Liver (tissue), 9 donors: ENCODE data around the gene ABHD12. TPM values are rescaled to one million over a fixed set of nuclear protein-coding genes. Genes with fewer than 3 reads are reported as not detected.
"Not testable (repeated sequence)": the region's sequence is repeated elsewhere in the genome, so short reads cannot be mapped to it uniquely, and the experiment has no call there.

Source experiments
- DNase-seq: peaks from one replicate; pipeline ENCODE4 v3.0.0-alpha.2; 2017; ENCODE audit warnings: low spot score
- H3K27ac ChIP-seq, 2 donors: one replicate each; pipeline ENCODE4 v1.7.0; 2013; ENCODE audit warnings: inconsistent platforms in 2 of 2, low read length in 2 of 2, control low read depth in 1 of 2, low read depth in 1 of 2, mild to moderate bottlenecking in 1 of 2
- H3K27me3 ChIP-seq, 4 donors: one replicate each; pipeline versions ENCODE4 v1.6.1 to v1.7.0; 2013; ENCODE audit warnings: low read length in 3 of 4, inconsistent platforms in 1 of 4, mild to moderate bottlenecking in 1 of 4, moderate library complexity in 1 of 4; ENCODE audit not compliant: control insufficient read depth in 4 of 4, insufficient read depth in 4 of 4
- H3K36me3 ChIP-seq, 4 donors: one replicate each; pipeline versions ENCODE4 v1.6.1 to v1.7.0; 2013; ENCODE audit warnings: low read length in 3 of 4, mild to moderate bottlenecking in 3 of 4, low read depth in 1 of 4, moderate library complexity in 1 of 4; ENCODE audit not compliant: control insufficient read depth in 4 of 4, insufficient read depth in 3 of 4
- H3K4me1 ChIP-seq, 4 donors: one replicate each; pipeline versions ENCODE4 v1.6.1 to v1.7.0; 2013; ENCODE audit warnings: low read length in 3 of 4, mild to moderate bottlenecking in 3 of 4, moderate library complexity in 1 of 4; ENCODE audit not compliant: control insufficient read depth in 4 of 4, insufficient read depth in 4 of 4
- H3K4me3 ChIP-seq, 3 donors: one replicate each; pipeline versions ENCODE4 v1.6.1 to v1.7.0; 2013; ENCODE audit warnings: low read length in 3 of 3, control low read depth in 1 of 3, low read depth in 1 of 3, mild to moderate bottlenecking in 1 of 3
- H3K9ac ChIP-seq, 2 donors: one replicate each; pipeline ENCODE4 v1.7.0; 2013; ENCODE audit warnings: low read length in 2 of 2, mild to moderate bottlenecking in 2 of 2, moderate library complexity in 2 of 2, control low read depth in 1 of 2, low read depth in 1 of 2
- H3K9me3 ChIP-seq, 4 donors: one replicate each; pipeline versions ENCODE4 v1.6.1 to v1.7.0; 2013; ENCODE audit warnings: low read length in 3 of 4; ENCODE audit not compliant: control insufficient read depth in 4 of 4
- EGR1 ChIP-seq, 2 donors: IDR thresholded peaks; 2 replicates each; pipeline ENCODE4 v1.6.1; 2016 to 2018; ENCODE audit warnings: antibody characterized with exemption in 2 of 2, low read depth in 2 of 2
- FOXA2 ChIP-seq: IDR thresholded peaks from 2 replicates; pipeline ENCODE4 v1.6.1; 2016; ENCODE audit warnings: antibody characterized with exemption
- GABPA ChIP-seq, 2 donors: IDR thresholded peaks in 1 of 2; conservative IDR thresholded peaks in 1 of 2; 2 replicates each; pipeline ENCODE4 v1.6.1; 2016; ENCODE audit warnings: antibody characterized with exemption in 2 of 2, mild to moderate bottlenecking in 1 of 2, moderate library complexity in 1 of 2
- HNF4A ChIP-seq, 2 donors: conservative IDR thresholded peaks; 2 replicates each; pipeline ENCODE4 v1.6.1; 2016; ENCODE audit warnings: antibody characterized with exemption in 2 of 2, mild to moderate bottlenecking in 2 of 2
- MAX ChIP-seq: IDR thresholded peaks from 2 replicates; pipeline ENCODE4 v1.6.1; 2016; ENCODE audit warnings: antibody characterized with exemption
- NR2F2 ChIP-seq: IDR thresholded peaks from 2 replicates; pipeline ENCODE4 v1.6.1; 2016; ENCODE audit warnings: antibody characterized with exemption
- RAD21 ChIP-seq, 2 donors: IDR thresholded peaks; 2 replicates each; pipeline ENCODE4 v1.6.1; 2016; ENCODE audit warnings: antibody characterized with exemption in 2 of 2, mild to moderate bottlenecking in 2 of 2
- REST ChIP-seq: IDR thresholded peaks from 2 replicates; pipeline ENCODE4 v1.6.1; 2016; ENCODE audit warnings: antibody characterized with exemption, mild to moderate bottlenecking
- RXRA ChIP-seq, 2 donors: IDR thresholded peaks; 2 replicates each; pipeline ENCODE4 v1.6.1; 2017 to 2018; ENCODE audit warnings: antibody characterized with exemption in 2 of 2, mild to moderate bottlenecking in 1 of 2
- SP1 ChIP-seq: IDR thresholded peaks from 2 replicates; pipeline ENCODE4 v1.6.1; 2018; ENCODE audit warnings: antibody characterized with exemption, mild to moderate bottlenecking
- YY1 ChIP-seq: IDR thresholded peaks from 2 replicates; pipeline ENCODE4 v1.6.1; 2016; ENCODE audit warnings: antibody characterized with exemption, mild to moderate bottlenecking
- ZBTB33 ChIP-seq: IDR thresholded peaks from 2 replicates; pipeline ENCODE4 v1.6.1; 2016; ENCODE audit warnings: antibody characterized with exemption
- WGBS: extraction: QIAGEN DNeasy Blood & Tissue Kit; methylation state at CpG from one replicate; pipeline ENCODE4 v1.1.7; 2013; 5-methylcytosine and 5-hydroxymethylcytosine counted together
- polyA plus RNA-seq, 2 donors: library from polyadenylated mRNA; stranded (reverse) in 1 of 2; unstranded in 1 of 2; fragments of 200-250 nt in 1 of 2; fragments of >200 nt in 1 of 2; fragmentation: Nextera tagmentation in 1 of 2; extraction: Ambion mirVana in 1 of 2; gene quantifications; one replicate each; pipeline versions ENCODE4 v1.2.1 to v1.2.3, GENCODE V29; 2013 to 2015
- total RNA-seq, 2 donors: library from RNA; depleted of rRNA; stranded (reverse); fragments of >200 nt; gene quantifications; one replicate each; pipeline ENCODE4 v1.2.3, GENCODE V29; 2014
- donor health status: healthy.
- donor health status: healthy.
- donor health status: healthy.
- donor health status: healthy.
- donor health status: healthy.

ABHD12 gene
- total and polyA plus RNA-seq, 4 donors: 11.1 to 15.4 (median 12.9) TPM

GRCh38 chr20:25269057-25269832, 121.4 kb downstream of the ABHD12 start:
- 94% methylated on average over 11 of the region's 11 CpGs for WGBS
- Histone ChIP-seq H3K27me3 (no peaks in the 10 kb centered on the region), H3K9me3 (no peaks in the 10 kb centered on the region), H3K9ac (no peak overlapping the region), H3K4me1 (no peaks in the 10 kb centered on the region), H3K4me3 (no peak overlapping the region), H3K27ac (no peak overlapping the region), H3K36me3 (peaks cover 0 to 24% (median 5%) of the 10 kb centered on the region in 4 donors)
- TF ChIP-seq YY1 (no peak), NR2F2 (no peak), REST (no peak), FOXA2 (no peak), ZBTB33 (no peak), GABPA (IDR thresholded peaks at IDR 0.05 in 1 of 2, conservative IDR thresholded peaks at IDR 0.05 in 1 of 2) (no peak), EGR1 (IDR thresholded peaks at IDR 0.05; ENCODE audit: low read depth in 2 of 2) (no peak), RXRA (IDR thresholded peaks at IDR 0.05) (no peak), SP1 (no peak), HNF4A (conservative IDR thresholded peaks at IDR 0.05) (no peak), MAX (no peak), RAD21 (IDR thresholded peaks at IDR 0.05) (no peak)
- no peak for DNase-seq

GRCh38 chr20:25260770-25261437, 129.7 kb downstream of the ABHD12 start:
- DNase-seq, H3K9me3 ChIP-seq, H3K36me3 ChIP-seq, H3K4me3 ChIP-seq, H3K27ac ChIP-seq, H3K27me3 ChIP-seq, H3K9ac ChIP-seq: not testable (repeated sequence)
- H3K4me1 ChIP-seq: peaks cover 2 to 12% (median 3%) of the 10 kb centered on the region in 4 donors
- WGBS: 93% methylated on average over 16 of the region's 16 CpGs
